ENCODE results near the gene LAMA1. TPM values are rescaled to one million over a fixed set of nuclear protein-coding genes. Genes with fewer than 3 reads are reported as not detected.

Gene LAMA1
- total RNA-seq, 4 donors from 2014 or later: 2.2 to 11.3 (median 5.5) TPM

DNA sequence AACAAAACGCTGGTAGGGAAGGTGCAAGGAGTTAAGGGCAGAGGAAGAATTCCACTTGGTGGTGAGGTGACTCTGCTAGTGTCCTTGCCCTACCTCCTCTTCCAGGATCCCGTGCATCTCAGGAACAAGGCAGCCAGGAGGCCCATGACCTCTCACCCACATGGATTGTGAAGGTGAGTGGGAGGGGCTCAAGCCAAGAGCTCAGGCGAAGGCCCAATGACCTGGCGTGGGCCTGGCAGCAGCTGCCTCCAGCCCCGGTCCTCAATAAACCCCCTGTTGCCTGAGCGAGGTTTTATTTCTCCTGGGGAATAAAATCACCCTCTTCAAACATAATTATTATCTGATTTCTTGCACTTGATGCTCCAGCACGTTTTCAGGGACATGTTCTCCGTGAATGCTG is 28.2 kb downstream of the LAMA1 start:
- TF ChIP-seq, protein P1, sequence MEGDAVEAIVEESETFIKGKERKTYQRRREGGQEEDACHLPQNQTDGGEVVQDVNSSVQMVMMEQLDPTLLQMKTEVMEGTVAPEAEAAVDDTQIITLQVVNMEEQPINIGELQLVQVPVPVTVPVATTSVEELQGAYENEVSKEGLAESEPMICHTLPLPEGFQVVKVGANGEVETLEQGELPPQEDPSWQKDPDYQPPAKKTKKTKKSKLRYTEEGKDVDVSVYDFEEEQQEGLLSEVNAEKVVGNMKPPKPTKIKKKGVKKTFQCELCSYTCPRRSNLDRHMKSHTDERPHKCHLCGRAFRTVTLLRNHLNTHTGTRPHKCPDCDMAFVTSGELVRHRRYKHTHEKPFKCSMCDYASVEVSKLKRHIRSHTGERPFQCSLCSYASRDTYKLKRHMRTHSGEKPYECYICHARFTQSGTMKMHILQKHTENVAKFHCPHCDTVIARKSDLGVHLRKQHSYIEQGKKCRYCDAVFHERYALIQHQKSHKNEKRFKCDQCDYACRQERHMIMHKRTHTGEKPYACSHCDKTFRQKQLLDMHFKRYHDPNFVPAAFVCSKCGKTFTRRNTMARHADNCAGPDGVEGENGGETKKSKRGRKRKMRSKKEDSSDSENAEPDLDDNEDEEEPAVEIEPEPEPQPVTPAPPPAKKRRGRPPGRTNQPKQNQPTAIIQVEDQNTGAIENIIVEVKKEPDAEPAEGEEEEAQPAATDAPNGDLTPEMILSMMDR (IDR thresholded peaks at IDR 0.05): no peak
- DNase-seq (ENCODE audit: low spot score): no peak
- no peak for ATAC-seq (ENCODE audit: low FRiP score)

DNA sequence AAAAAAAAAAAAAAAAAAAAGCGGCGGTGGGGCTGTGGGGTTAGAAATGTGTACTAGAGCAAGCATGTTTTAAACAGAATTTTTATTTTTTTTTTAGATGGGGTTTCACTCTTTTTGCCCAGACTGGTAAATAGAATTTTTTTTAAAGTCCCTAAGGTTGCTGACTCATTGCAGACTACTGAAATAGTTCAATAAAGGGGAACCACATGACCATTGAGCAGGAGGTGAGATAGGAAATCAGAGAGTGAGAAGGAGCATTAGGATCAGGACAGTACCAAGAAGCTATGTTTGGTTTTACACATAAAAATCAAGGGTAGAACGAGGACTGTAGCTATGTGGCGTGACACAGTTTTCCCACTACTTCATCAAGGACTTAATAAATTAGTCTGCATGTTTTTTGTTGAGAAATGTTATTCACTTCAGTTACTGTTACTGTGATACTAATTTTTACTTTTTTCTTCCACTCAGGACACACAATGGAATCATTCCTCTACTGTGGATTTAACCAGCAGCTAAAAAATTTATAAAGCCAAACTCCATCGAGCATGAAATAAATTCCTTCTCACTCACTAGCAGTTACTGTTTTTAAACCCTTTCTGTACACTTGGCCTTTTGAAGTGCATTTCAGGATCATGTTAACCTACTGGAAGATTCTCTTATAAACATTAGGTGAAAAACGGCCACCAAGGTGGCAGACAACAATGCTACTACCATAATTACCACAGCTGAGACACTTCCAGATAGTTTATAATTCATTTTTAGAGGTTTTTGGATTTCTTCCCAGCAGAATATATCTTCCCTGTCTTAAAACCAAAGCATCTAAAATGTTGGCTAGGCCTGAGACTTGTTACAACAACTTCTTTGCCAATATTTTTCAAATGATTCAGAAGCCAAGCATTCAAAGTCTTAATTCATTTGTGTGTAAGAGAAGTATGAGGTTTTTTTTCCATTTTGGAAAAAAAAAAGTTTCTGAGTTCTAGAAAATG is 33.2 kb downstream of the LAMA1 start:
- DNase-seq (ENCODE audit: low spot score): no peak
- ATAC-seq (ENCODE audit: low FRiP score): peak; percentile 80
- TF ChIP-seq, protein P1 (IDR thresholded peaks at IDR 0.05): no peak

DNA sequence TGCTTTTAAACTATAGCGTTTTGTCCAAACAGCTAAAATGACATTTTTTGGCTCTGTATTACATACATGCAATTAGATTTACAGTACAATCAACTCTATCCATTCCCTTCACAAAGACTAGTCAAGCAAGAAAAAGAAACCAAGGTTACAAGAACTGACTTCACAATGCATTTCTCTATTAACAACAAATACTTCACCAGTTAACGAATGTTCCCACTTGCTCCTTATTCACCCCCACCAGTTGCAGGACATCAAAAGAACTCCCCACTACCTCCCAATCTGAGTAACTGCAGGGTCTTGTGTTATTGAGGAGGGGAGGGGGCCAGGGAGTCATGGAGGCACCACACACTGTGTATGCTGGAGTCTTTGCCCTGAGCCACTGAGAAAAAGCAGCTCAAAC is 34.9 kb downstream of the LAMA1 start:
- no peak for ATAC-seq (ENCODE audit: low FRiP score)
- no peak for DNase-seq (ENCODE audit: low spot score)

DNA sequence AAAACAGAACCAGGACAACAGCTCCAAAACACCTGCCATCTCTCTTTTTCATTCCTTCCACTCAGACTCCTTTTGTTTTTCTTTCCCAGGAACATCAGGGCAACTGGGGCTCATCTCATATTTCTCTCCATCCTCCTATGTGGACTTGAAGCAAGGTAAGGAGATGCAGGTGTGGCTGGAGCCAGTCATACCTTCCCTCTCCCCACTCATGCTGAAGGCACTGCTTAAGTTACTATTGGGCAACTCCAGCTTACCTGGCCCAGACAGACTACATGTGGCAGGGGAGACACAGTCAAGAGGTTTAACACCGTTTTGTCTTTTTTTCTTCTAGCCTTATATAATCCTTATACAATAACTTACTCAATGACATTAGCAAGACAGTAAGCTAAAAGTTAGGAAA is 38.4 kb downstream of the LAMA1 start:
- DNase-seq (ENCODE audit: low spot score): no peak
- TF ChIP-seq, protein P1 (IDR thresholded peaks at IDR 0.05): no peak
- ATAC-seq (ENCODE audit: low FRiP score): no peak

More for the DNA sequence above, 34.9 kb downstream of the LAMA1 start:
- TF ChIP-seq, protein P1 (IDR thresholded peaks at IDR 0.05): no peak

DNA sequence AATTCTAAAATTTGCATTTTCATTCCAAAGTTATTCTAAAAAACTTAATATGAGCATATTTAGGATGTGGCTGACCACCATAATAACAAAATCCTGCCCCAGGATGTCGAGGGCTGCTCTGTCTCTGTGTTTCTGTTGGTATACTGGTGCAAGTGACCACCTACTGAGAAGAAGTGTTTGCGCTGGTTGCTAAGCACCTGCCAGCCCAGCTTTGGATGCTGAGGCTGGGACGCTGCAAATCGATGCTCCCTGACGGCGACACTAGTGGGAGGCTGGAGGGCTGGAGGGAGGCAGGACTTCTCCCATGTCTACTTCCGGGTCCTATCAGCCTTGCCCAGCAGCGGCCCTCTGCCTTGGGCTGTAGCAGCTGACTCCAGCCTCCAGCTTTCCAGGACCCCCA is 45.0 kb downstream of the LAMA1 start:
- DNase-seq (ENCODE audit: low spot score): no peak
- TF ChIP-seq, protein P1 (IDR thresholded peaks at IDR 0.05): no peak
- ATAC-seq (ENCODE audit: low FRiP score): no peak

DNA sequence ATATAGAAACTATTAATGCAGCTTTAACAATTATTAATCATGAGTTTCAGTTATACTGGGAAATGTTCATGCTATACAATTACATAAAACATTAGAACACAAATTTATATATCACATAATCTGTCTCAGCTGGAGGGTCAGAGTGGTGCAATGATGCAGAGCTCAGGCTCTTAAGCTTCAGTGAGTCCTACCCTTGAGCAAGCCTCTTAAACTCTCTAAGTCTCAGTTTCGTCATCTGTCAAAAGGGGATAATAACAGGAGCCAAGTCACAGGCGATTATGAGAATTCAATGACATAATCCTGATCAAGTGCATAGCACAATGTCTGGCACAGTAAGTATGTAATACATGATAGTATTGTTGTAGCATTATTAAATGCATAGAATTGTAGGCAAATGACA is 46.0 kb downstream of the LAMA1 start:
- ATAC-seq (ENCODE audit: low FRiP score): no peak
- TF ChIP-seq, protein P1 (IDR thresholded peaks at IDR 0.05): no peak
- DNase-seq (ENCODE audit: low spot score): no peak

DNA sequence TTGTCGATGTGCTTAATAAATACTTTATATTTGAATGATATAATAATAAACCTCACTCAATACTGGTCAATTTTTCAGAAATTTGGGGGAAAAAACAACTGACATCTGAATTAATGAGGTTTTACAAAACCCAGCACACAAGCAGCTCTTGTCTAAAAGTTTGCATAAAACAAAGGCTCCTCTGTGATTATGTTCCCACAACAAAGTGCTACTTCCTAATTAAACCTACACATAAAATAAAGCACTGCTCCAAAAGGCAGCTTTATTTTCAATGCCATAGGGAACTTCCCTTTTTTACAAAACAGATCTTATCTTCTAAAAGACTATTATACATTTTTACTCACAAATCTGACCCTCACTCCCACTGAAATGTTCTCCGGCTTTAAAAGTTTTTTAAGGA is 47.1 kb downstream of the LAMA1 start:
- ATAC-seq (ENCODE audit: low FRiP score) (no peak), DNase-seq (ENCODE audit: low spot score) (no peak)
- TF ChIP-seq, protein P1 (IDR thresholded peaks at IDR 0.05): no peak

All from omental fat pad (tissue), 4 donors.